WTC11 (cell line): ENCODE results near the gene DHDH.

Experiments
- GTF2I ChIP-seq: fragments of 250-450 bp; sonication (Bioruptor Pico); conservative IDR thresholded peaks from 2 replicates; pipeline ENCODE4 v1.4.0; 2021; ENCODE audit warnings: mild to moderate bottlenecking
- ZNF396 ChIP-seq: fragments of 250-450 bp; sonication (Bioruptor Pico); IDR thresholded peaks from 2 replicates; pipeline ENCODE4 v1.8.0; 2021; ENCODE audit warnings: mild to moderate bottlenecking, moderate library complexity, borderline replicate concordance
- TF ChIP-seq, protein P1 (sequence below): fragments of 200-600 bp; IDR thresholded peaks from 2 replicates; pipeline ENCODE4 v1.8.0; 2022; ENCODE audit warnings: antibody characterized with exemption

DNA sequence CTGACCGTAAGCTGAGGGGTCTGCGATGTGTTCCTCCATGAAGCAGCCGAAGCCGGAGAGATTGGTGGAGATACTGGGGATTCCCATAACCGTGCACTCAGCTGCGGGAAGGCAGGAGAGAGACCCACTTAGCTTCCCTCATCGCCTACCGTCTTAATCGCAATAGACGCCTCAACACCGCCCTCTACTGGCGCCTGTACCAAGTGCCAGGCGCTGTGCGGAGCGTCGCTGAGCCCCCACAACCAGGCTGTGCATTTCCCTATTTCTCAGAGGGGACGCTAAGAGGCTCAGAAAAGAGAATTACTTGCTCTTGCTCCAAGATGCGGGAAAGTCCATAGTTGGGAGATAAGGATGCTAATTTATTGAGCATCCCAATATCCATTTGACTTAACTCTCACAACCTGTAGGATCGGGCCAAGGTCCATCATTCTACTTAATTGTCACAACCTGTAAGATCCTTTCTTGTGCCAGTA, 37.5 kb downstream of the DHDH start:
- no peak for TF ChIP-seq ZNF396 (CRISPR knock-in tag)
- TF ChIP-seq, protein P1, sequence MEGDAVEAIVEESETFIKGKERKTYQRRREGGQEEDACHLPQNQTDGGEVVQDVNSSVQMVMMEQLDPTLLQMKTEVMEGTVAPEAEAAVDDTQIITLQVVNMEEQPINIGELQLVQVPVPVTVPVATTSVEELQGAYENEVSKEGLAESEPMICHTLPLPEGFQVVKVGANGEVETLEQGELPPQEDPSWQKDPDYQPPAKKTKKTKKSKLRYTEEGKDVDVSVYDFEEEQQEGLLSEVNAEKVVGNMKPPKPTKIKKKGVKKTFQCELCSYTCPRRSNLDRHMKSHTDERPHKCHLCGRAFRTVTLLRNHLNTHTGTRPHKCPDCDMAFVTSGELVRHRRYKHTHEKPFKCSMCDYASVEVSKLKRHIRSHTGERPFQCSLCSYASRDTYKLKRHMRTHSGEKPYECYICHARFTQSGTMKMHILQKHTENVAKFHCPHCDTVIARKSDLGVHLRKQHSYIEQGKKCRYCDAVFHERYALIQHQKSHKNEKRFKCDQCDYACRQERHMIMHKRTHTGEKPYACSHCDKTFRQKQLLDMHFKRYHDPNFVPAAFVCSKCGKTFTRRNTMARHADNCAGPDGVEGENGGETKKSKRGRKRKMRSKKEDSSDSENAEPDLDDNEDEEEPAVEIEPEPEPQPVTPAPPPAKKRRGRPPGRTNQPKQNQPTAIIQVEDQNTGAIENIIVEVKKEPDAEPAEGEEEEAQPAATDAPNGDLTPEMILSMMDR, result peak; percentile 85
- TF ChIP-seq GTF2I, result no peak
